Stimulated activated CD8-positive, alpha-beta memory T cell treated with anti-CD3 and anti-CD28 coated beads, Interleukin-12 subunit alpha, Interleukin-12 subunit beta, amount 100 ng/mL, for 24 hours (primary cell): Measurements from ENCODE around the gene ACBD4.
A peak's percentile ranks its signal among the peaks of the same experiment; 100 is the strongest.

Source experiments
- DNase-seq: peaks from one replicate; pipeline ENCODE4 v3.0.0-alpha.2; 2020; ENCODE audit errors: extremely low read depth

ACBD4 gene

DNA sequence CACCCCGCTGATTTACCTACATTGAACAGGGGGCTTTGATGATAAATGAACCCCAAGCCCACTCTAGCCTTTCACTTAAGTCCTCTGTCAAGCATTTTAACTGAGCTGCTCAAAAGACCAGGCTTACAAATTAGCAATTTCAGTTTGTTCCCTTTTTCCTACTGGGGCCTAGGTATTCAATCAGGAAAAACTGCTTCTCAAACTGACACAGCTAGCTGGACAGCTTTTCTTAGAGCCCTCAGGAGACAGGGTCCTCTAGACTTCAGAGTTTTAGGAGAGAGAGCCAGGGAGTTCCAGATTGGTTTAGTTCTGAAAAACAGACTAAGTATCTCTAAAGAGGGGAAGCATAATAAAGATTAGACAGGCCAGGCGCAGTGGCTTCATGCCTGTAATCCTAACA, 20.0 kb downstream of the ACBD4 start:
- no peak for DNase-seq

DNA sequence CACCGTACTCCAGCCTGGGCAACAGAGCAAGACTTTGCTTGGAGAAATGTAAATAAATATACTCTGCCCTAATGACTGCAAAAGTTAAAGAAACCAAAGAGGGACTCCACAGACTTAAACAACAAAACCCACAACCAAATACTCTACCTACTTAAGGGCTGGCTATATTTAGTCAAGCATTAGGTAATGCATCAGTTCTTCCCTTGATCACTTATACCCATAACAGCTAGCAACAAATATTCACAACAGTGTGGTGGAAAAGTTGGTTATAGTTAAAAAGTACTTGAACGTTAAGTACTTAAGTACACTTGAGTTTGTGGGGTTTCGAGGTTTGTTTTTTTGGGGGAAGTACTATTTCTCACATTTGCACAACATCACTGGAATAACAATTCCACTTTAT, 20.8 kb downstream of the ACBD4 start:
- DNase-seq: no peak

GRCh38 chr17:45160447-45161287, 25.2 kb downstream of the ACBD4 start:
- no peak for DNase-seq

GRCh38 chr17:45161288-45162024, 26.0 kb downstream of the ACBD4 start, which contains the start of gene HEXIM2:
HEXIM2 (plus strand) TSS chr17:45161875; CDS start chr17:45162794, 919 bp downstream.
- peak; percentile 87 for DNase-seq

DNA sequence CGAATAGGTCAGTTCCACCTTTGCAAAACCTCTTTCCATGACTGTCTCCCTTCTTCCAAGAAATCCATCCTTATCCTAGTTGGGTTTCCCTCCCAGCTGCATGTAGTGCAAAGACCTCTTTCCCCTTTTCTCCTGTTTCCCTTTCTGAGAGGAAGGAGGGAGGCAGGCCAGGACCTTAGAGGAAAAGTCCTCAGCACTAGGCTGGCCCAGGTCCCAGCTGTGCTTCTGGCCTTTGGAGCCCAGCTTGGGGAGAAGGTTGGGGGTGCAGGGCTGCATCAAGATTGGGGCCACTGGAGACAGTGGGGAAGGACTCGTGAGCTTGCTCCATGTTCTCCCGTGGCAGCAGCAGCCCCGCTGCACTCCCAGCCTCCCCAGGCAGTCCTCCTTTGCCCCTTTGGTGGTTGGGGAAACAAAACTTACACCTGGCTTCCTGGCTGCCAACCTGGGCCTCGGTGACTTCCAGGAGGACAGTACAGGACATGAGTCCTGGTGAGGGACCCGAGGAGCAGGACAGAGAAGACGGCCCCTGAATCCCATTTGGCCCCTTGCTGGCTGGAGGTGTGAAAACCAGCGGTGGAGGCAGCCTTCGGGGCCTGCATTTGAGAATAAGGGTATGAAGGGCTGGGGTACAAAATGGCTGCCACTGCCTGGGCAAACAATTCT, 26.7 kb downstream of the ACBD4 start:
- no peak for DNase-seq

DNA sequence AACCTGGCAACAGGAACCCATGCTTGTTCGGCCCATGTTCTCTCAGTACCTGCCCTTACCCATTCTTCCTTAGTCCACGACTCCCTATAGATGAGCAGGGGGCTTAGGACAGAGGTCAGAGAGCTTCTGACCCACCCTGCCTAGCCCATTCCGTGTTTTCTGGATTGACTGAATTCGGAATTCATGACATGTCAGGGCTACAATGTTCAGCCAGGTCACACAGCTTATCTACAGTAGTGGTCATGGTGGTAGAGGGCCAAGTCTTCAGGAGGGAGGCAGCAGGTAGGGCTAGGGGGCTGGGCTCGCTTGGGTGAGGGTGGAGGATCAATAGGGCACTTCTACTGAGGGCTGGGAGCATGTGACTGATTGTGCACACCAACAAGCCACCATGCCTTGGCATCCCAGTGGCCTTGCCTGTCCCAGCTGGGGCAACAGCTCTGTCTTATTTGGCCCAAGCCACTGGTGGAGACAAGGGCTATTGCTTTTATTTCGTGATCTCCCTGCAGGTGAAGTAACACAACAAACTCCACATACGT, 29.3 kb downstream of the ACBD4 start:
- no peak for DNase-seq

DNA sequence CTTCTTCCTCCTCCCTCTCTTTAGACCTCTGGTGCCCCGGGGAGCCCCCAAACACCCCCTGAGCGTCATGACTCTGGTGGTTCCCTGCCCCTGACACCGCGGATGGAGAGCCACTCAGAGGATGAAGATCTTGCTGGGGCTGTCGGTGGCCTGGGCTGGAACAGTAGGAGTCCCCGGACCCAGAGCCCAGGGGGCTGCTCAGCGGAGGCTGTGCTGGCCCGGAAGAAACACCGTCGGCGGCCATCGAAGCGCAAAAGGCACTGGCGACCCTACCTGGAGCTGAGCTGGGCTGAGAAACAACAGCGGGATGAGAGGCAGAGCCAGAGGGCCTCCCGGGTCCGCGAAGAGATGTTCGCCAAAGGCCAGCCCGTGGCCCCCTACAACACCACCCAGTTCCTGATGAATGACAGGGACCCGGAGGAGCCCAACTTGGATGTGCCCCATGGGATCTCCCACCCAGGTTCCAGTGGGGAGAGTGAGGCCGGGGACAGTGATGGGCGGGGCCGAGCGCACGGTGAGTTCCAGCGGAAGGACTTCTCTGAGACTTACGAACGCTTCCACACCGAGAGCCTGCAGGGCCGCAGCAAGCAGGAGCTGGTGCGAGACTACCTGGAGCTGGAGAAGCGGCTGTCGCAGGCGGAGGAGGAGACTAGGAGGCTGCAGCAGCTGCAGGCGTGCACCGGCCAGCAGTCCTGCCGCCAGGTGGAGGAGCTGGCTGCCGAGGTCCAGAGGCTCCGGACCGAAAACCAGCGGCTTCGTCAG, 33.7 kb downstream of the ACBD4 start:
- no peak for DNase-seq

DNA sequence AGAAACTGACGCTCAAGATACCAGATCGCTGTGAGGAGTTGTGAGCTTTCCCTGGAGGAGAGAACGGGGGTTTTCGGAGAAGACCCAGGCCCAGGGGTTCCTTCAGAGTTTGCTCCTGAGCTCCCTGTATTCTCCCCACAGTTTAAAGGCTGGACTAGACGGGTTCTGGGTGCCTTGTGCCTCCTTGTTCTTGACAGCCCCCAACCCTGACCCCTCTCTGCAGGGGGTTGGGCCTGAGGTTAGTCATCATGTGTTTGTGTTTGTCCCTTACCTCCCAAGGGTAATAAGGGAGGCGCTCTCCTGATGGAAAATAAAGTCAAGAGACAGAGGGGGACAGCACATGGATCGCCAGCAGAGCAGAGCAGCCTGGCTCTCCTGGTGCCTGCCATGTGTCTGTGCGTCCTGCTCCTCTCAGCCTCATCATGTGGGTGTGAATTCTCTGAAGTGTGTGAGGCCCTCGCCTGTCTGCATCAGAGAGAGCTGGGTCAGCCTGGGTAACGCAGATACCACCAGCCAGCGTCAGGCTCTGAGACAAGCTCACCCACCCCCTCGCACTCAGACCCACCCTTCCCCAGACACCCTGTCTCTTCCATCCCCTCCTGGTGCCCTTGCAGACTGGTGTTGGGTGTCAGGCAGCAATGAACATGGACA, 34.9 kb downstream of the ACBD4 start:
- DNase-seq: no peak

DNA sequence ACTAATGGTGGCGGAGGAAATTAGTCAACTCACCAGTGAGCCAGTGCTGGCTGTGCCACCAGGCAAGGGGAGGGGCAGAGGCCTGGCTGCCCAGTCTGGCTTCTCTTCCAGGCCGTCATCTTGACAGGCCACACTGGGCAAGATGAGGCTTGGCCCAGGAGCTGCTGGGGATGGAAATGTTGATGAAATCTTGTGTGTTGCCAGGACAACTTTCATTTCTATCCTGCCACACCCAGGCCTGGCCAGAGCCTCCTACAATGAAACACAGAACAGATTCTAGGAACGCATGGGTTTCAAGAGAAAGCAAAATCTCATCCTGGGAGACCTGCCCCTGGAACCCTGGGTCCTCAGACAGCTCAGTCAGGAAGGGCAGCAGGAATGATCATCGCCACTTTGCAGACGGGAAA, 35.4 kb downstream of the ACBD4 start:
- DNase-seq: no peak

DNA sequence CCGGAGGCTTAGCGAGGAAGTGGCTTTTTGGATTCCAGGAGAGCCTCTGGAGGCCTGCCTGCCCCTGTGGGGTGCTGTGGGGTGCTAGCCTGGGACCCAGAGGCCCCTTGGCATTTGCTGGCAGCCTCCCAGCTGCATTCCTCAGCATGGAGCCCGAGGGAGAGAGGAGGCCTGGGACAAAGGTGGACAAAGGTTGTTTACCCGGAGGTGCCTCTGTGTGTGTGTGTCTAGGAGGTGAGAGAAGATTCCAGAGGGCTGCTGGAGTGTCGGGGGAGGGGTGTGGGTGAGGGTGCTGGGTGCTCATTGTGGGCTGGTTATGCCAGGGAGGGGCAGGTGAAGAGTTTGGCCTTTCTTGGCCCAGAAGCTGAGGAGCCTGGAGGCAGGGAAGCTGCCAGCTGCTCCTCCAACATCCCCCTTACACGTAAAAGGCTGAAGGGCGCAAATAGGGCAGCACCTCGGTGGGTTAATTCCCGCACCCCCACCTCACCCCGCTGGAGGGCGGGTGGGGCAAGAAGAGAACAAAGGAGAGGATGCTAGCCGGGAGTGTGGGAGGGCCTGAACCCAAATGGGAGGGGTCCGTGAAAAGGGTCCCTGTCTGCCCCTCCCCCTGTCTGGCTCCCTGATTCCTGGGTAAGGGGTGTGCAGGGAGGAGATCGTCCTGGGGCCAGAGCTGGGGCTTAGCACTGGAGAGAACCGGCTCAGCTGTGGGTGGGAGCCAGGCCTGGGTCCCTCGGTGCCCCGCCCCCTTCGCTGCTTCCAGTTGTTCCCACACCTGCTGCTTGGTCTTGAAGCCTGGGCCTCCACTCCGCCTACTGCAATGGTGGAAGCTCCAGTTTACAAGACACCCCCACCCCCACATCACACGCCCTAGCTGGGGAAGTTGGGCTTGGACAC, 36.1 kb downstream of the ACBD4 start:
- no peak for DNase-seq

- DNase-seq: no peak
Observed at GRCh38 chr17:45172232-45172540, 36.7 kb downstream of the ACBD4 start.

DNA sequence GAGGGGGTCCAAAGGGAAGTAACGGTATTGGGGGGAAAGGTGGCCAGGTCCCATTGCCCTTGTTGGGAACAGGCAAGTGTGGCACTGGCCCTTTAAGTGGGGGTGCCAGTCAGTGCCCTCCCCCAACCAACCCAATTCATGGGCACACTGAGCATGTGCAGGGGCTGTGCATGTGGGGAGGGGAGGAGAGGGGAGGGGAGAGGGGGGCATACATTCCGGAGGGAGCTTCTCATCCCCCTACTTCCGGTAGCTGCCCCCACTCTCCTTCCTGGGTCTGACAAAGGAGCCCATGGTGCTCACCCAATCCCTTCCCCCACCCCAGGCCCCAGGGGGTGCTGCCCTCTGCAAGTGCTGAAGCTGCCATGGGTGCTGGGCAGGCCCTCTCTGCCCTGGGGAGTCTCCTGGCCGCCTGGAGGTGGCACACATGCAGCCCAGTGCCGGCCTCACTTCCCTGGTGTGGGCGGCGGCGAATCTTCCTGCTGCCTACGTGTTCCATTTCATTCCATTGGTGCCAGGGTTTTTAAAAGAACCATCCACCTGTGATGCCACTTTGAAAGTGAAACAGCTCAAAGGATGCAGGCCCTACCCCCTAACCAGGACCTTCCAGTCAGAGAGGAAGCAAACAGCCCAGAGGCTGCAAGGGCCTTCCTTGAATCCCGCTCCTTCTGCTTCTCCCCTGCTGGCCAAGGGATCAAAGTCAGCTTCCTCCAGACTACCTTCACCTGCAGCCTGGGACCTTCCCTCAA, 37.2 kb downstream of the ACBD4 start:
- DNase-seq: peak; percentile 26

GRCh38 chr17:45175759-45176115, 40.2 kb downstream of the ACBD4 start:
- no peak for DNase-seq

DNA sequence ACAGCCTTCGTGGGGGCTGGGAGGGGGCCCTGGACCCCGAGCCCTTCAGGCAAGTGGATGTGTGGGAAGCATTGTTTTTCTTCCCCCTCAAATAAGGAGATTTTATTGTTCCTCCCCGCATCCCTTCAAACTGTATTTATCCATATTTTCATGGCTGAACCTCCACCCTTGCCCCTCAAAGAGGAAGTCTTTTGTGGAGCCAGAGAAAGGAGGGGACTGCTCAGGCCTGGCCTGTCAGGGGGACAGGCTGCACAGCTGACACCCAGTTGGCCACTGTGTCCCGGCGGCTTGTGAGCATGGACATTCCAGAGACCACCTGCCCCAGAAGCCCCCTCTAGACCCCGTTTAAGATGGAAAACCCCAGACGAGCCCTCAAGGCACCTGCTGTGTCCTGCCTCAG, 42.1 kb downstream of the ACBD4 start:
- no peak for DNase-seq

DNA sequence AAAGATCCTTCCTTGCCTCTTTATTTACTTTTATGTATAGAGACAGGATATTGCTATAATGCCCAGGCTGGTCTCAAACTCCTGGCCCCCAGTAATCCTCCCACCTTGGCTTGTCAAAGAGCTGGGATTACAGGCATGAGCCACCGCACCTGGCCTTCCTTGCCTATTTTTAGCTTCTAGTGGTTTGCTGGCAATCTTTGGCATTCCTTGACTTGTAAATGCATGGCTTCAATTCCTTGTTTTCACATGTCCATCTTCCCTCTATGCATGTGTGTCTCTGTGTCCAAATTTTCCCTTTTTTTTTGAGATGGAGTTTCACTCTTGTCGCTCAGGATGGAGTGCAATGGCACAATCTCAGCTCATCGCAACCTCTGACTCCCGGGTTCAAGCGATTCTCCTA, 48.7 kb downstream of the ACBD4 start:
- no peak for DNase-seq

- DNase-seq: no peak
Observed at GRCh38 chr17:45186801-45187354, 51.4 kb downstream of the ACBD4 start.

- no peak for DNase-seq
Observed at GRCh38 chr17:45189009-45189408, 53.5 kb downstream of the ACBD4 start.

GRCh38 chr17:45190503-45191255, 55.2 kb downstream of the ACBD4 start:
- DNase-seq: no peak
